CD4-positive, alpha-beta T cell treated with Interferon gamma for 1 hour (primary cell): Measurements from ENCODE around the gene OR2AK2.

Experiments used
- DNase-seq: peaks from one replicate; pipeline ENCODE4 v3.0.0-alpha.2; 2020

The OR2AK2 gene

GRCh38 chr1:247964933-247965332 is at the start of gene OR2AK2:
Gene OR2AK2, plus strand, starts transcription at chr1:247965233. Its CDS starts 144 bp downstream, at chr1:247965377.
- DNase-seq: no peak

GRCh38 chr1:247919952-247920351 is 45.1 kb upstream of the OR2AK2 start, which contains the start of gene OR2T8:
Gene OR2T8, plus strand, starts transcription at chr1:247920252. Its CDS starts 766 bp downstream, at chr1:247921018.
- DNase-seq: no peak

- DNase-seq: no peak
Observed at GRCh38 chr1:247923941-247924340, 41.1 kb upstream of the OR2AK2 start.

GRCh38 chr1:247924868-247925267 is 40.2 kb upstream of the OR2AK2 start, which contains the start of gene OR2AJ1:
Gene OR2AJ1, plus strand, starts transcription at chr1:247924889. Its CDS starts 8,880 bp downstream, at chr1:247933769.
- DNase-seq: no peak

GRCh38 chr1:247933989-247934388 is 31.0 kb upstream of the OR2AK2 start:
- no peak for DNase-seq

GRCh38 chr1:247935781-247936180 is 29.3 kb upstream of the OR2AK2 start:
- DNase-seq: no peak

- no peak for DNase-seq
Observed at GRCh38 chr1:247936415-247936814, 28.6 kb upstream of the OR2AK2 start.

GRCh38 chr1:247936965-247937734 is 27.9 kb upstream of the OR2AK2 start:
- peak; percentile 86 for DNase-seq

- no peak for DNase-seq
Observed at GRCh38 chr1:247942624-247943023, 22.4 kb upstream of the OR2AK2 start.

GRCh38 chr1:247948558-247948957 is 16.5 kb upstream of the OR2AK2 start, which contains the start of gene OR2L8:
Gene OR2L8, plus strand, starts transcription at chr1:247948858. Its CDS starts 0 bp downstream, at chr1:247948858.
- DNase-seq: no peak

GRCh38 chr1:247953408-247953807 is 11.6 kb upstream of the OR2AK2 start:
- DNase-seq: no peak

GRCh38 chr1:247961791-247962190 is 3.2 kb upstream of the OR2AK2 start:
- no peak for DNase-seq

- DNase-seq: no peak
Observed at GRCh38 chr1:247962911-247963588, 2.0 kb upstream of the OR2AK2 start.

GRCh38 chr1:247966532-247967204 is 1.6 kb downstream of the OR2AK2 start:
- no peak for DNase-seq

- DNase-seq: no peak
Observed at GRCh38 chr1:247992986-247993385, 28.0 kb downstream of the OR2AK2 start.

GRCh38 chr1:247998811-247999210 is 33.8 kb downstream of the OR2AK2 start:
- DNase-seq: no peak

GRCh38 chr1:248000169-248000568 is 35.1 kb downstream of the OR2AK2 start:
- DNase-seq: no peak

GRCh38 chr1:248007778-248008177 is 42.7 kb downstream of the OR2AK2 start:
- DNase-seq: no peak

- no peak for DNase-seq
Observed at GRCh38 chr1:248009681-248010080, 44.6 kb downstream of the OR2AK2 start.

GRCh38 chr1:248013229-248013710 is 48.2 kb downstream of the OR2AK2 start, which contains the start of gene OR2L5:
Gene OR2L5, plus strand, starts transcription at chr1:248013660. Its CDS starts 8,288 bp downstream, at chr1:248021948.
- no peak for DNase-seq

- no peak for DNase-seq
Observed at GRCh38 chr1:248015803-248016202, 50.8 kb downstream of the OR2AK2 start.
